Measurements from ENCODE around the gene COX6B2.
A peak's percentile ranks its signal among the peaks of the same experiment; 100 is the strongest.

The COX6B2 gene

GRCh38 chr19:55355213-55355821 is 798 bp upstream of the COX6B2 start:
- ATAC-seq, result no peak
- H3K27ac Mint-ChIP-seq, result no peak overlapping the region
- DNase-seq (ENCODE audit: low spot score in 2 of 2), result no peak
- peaks cover 33% of the 10 kb centered on the region for H3K4me1 Mint-ChIP-seq
- H3K9me3 Mint-ChIP-seq, result no peaks in the 10 kb centered on the region
- peaks cover 13% of the 10 kb centered on the region for H3K36me3 Mint-ChIP-seq
- H3K4me3 Mint-ChIP-seq, result no peak overlapping the region

DNA sequence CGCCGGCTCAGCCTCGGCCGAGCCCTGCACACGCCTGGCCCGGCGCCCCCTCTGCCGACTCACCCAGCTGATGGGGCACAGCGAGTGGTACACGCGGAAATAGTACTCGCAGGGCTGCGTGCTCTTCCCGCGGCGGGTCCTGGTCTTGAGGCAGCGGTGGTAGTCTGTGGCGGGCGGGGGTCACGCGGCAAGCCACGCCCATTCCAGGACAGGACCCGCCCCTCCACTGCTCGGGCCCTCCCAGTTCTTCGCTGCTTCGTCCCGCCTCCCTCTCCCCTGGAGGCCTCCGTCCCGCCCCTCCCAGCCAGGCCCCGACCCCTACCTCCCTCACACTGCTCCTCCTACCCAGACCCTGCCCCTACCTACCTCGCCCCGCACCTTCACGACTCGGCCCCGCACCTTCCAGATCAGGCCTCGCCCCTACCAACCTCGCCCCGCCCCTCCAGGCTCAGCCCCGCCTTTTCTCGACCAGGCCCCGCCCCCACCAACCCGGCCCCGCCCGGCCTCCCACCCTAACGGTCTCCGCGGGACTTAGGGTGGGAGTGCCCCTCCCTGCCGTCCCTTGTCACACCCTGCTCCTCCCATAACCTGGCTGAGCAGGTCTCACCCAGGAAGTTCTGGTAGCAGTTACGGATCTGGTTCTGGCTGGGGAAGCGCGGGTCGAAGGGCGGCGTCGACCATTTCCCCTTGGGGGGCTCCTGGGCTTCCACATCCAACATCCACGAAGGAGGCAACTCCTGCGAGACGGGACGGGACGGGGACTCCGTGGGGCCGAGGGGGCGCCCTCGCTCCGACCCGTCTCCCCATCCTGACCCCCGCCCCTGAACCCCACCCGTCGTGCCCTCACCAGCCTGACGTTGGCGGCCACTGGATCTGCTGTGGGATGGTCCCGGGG is 469 bp downstream of the COX6B2 start:
- Mint-ChIP-seq H3K9me3 (no peaks in the 10 kb centered on the region), H3K36me3 (peaks cover 13% of the 10 kb centered on the region), H3K4me3 (peak overlapping the region; percentile 68), H3K4me1 (peaks cover 33% of the 10 kb centered on the region), H3K27ac (no peak overlapping the region)
- DNase-seq (ENCODE audit: low spot score in 2 of 2) (peak; percentile 63 to 73), ATAC-seq (peak; percentile 82)

DNA sequence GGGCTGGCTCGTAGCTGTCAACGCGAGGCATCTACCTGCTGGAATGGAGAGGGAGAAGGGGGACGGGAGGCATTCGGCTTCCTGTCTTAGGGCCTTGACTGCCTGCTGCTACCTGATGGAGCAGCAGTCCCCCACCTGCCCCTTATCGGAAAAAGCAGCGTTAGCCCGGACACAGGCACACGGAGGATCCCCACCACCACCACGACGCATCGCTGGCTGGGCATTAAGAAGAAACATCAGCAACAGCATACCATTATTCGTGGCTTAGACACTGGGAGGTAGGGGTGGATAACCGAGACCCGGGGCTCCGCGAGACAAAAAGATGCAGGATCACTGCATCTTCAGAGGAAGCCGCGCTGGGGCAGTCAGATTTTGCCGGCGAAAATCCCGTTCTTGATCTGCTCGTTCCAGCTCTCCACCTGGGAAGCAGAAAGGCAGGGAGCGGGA is 1.1 kb downstream of the COX6B2 start:
- no peaks in the 10 kb centered on the region for H3K9me3 Mint-ChIP-seq
- H3K4me1 Mint-ChIP-seq, result peaks cover 33% of the 10 kb centered on the region
- peak; percentile 1 for ATAC-seq
- H3K36me3 Mint-ChIP-seq, result peaks cover 13% of the 10 kb centered on the region
- no peak for DNase-seq (ENCODE audit: low spot score in 2 of 2)
- no peak overlapping the region for H3K27ac Mint-ChIP-seq
- peak overlapping the region; percentile 68 for H3K4me3 Mint-ChIP-seq

- ATAC-seq, result no peak
- Mint-ChIP-seq H3K36me3 (peaks cover 13% of the 10 kb centered on the region), H3K4me3 (peak overlapping the region; percentile 68), H3K27ac (no peak overlapping the region), H3K9me3 (no peaks in the 10 kb centered on the region), H3K4me1 (peaks cover 33% of the 10 kb centered on the region)
- DNase-seq (ENCODE audit: low spot score in 2 of 2), result no peak
Measured at GRCh38 chr19:55352549-55353145, 1.9 kb downstream of the COX6B2 start.

DNA sequence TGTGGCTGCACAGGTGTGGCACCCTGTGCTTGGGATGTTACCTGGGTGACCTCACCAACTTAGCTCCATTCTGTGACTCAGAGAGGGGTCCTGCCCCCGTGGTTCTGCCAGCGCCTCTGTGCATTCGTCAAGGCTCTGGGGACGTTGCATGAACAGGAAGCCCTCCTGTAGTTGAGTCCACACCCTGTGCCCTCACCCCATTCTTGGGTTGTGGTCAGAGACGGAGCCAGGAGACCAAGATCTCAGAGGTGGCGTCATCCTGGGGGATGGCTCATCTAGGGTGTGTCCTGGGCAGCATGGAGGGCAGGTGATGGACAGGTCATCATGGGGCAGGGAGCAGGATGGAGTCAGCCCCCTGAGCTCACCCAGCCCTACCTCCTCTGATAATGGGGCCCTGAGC is 2.5 kb downstream of the COX6B2 start:
- ATAC-seq, result peak; percentile 41
- DNase-seq (ENCODE audit: low spot score in 2 of 2), result no peak
- H3K4me3 Mint-ChIP-seq, result peak overlapping the region; percentile 68
- no peaks in the 10 kb centered on the region for H3K9me3 Mint-ChIP-seq
- peaks cover 13% of the 10 kb centered on the region for H3K36me3 Mint-ChIP-seq
- peaks cover 33% of the 10 kb centered on the region for H3K4me1 Mint-ChIP-seq
- no peak overlapping the region for H3K27ac Mint-ChIP-seq

DNA sequence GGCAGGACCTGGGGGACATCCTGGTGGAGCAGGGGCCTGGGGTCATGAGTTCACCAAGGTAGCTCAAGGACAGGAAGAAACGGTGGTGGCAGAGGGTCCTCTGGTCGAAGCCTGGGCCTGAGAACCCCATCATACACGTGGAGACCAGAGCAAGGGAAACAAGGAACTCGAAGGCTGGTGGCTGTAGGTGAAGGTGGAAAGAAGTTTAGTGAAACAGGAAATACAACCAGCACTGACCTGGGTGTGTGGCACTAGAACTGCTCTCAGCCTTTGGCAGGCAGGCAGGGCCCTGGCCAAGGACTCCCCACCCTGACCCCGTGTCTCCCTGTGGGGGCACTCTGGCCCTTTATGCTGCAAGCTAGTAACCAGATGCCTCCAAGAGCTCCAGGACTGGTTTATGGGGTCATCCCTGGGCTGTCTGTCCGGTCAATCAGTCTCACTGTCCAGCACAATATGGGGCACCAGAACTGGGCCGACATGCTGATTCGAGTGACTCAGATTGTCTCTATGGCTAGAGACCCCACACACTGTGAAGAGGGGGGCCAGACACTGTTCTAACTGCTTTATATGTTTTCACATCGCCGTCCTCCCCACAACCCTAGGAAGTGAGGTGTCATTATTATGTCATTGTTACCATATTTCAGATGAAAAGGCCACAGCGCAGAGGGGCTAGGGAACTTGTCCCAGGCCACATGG is 3.8 kb downstream of the COX6B2 start:
- H3K27ac Mint-ChIP-seq, result no peak overlapping the region
- ATAC-seq, result no peak
- H3K4me3 Mint-ChIP-seq, result no peak overlapping the region
- H3K36me3 Mint-ChIP-seq, result peaks cover 13% of the 10 kb centered on the region
- H3K9me3 Mint-ChIP-seq, result no peaks in the 10 kb centered on the region
- DNase-seq (ENCODE audit: low spot score in 2 of 2), result no peak
- peaks cover 33% of the 10 kb centered on the region for H3K4me1 Mint-ChIP-seq

DNA sequence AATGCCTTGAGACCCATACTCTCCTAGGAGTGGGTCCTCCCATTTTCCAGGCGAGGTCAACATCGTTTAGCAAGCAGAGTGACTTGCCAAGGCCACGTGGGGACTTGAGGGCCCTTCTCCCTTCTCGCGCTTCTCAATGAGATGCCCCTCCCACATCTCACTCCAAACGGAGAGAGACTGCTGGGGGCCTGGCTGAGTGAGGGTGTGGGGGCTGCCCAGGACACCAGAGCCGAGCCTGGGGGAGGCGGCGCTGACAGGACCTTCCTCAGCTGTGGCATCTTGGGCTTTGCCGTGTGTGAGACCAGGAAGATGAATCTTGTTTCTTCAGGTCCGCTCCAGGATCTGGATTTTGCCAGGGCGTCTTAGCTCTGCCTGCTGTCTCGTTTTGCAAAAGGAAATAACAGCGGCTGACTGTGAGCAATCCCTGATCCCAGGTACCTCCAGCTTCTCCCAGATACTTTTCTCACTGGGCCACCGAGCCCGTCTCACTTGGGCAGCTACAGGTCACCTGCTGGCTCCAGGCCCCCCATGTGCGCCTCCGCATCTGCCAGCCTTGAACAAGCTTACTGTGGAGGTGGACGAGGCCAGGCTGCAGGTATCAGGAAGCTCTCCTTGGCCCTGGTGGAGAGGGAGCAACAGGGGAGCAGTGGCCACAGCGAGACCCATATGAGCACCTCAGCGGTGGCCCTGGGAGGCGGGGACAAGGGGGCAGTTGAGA is 6.0 kb downstream of the COX6B2 start:
- Mint-ChIP-seq H3K4me3 (no peak overlapping the region), H3K36me3 (peaks cover 17% of the 10 kb centered on the region), H3K27ac (no peak overlapping the region), H3K9me3 (no peaks in the 10 kb centered on the region), H3K4me1 (peaks cover 36% of the 10 kb centered on the region)
- no peak for ATAC-seq
- DNase-seq (ENCODE audit: low spot score in 2 of 2), result no peak

- no peak overlapping the region for H3K4me3 Mint-ChIP-seq
- DNase-seq (ENCODE audit: low spot score in 2 of 2), result no peak
- peaks cover 26% of the 10 kb centered on the region for H3K4me1 Mint-ChIP-seq
- H3K36me3 Mint-ChIP-seq, result peaks cover 20% of the 10 kb centered on the region
- no peak for ATAC-seq
- no peak overlapping the region for H3K27ac Mint-ChIP-seq
- H3K9me3 Mint-ChIP-seq, result no peaks in the 10 kb centered on the region
Measured at GRCh38 chr19:55347442-55348009, 7.0 kb downstream of the COX6B2 start.

DNA sequence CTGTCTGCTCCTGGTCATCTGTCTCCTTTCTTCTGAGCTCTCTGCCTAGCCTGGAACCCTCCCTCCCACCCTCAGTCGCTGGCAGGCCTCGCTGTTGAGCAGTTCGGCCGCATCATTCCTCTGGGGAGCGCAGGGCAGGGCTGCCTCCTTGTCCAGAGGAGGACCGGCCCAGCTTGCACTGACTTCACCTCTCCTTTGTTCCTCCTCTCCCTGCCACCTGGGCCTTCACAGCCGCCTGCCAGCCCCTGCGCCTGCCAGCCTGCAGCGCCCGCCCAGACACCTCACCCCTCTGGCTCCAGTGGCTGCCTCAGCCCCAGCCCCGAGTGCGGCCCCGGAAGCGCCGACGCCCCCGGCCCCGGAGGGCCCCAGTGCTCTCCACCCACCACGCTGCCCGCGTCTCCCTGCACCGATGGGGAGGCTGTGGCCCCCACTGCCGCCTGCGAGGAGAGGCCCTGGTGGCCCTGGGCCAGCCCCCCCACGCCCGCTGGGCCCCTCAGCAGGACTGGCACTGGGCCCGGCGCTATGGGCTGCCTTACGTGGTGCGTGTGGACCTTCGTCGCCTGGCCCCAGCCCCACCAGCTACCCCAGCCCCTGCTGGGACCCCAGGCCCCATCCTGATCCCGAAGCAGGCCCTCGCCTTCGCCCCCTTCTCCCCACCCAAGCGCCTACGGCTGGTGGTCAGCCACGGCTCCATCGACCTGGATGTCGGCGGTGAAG is 7.6 kb downstream of the COX6B2 start:
- peak; percentile 4 for ATAC-seq
- H3K9me3 Mint-ChIP-seq, result no peaks in the 10 kb centered on the region
- peaks cover 20% of the 10 kb centered on the region for H3K4me1 Mint-ChIP-seq
- H3K4me3 Mint-ChIP-seq, result no peak overlapping the region
- no peak for DNase-seq (ENCODE audit: low spot score in 2 of 2)
- H3K36me3 Mint-ChIP-seq, result peaks cover 13% of the 10 kb centered on the region
- H3K27ac Mint-ChIP-seq, result no peak overlapping the region

GRCh38 chr19:55345818-55346724 is 8.4 kb downstream of the COX6B2 start:
- Mint-ChIP-seq H3K4me1 (peaks cover 18% of the 10 kb centered on the region), H3K36me3 (peaks cover 13% of the 10 kb centered on the region), H3K4me3 (no peak overlapping the region), H3K27ac (no peak overlapping the region), H3K9me3 (no peaks in the 10 kb centered on the region)
- DNase-seq (ENCODE audit: low spot score in 2 of 2) (no peak), ATAC-seq (no peak)

- no peak for DNase-seq (ENCODE audit: low spot score in 2 of 2)
- Mint-ChIP-seq H3K36me3 (peaks cover 13% of the 10 kb centered on the region), H3K27ac (no peak overlapping the region), H3K9me3 (no peaks in the 10 kb centered on the region), H3K4me3 (no peak overlapping the region), H3K4me1 (peaks cover 24% of the 10 kb centered on the region)
- no peak for ATAC-seq
Measured at GRCh38 chr19:55345101-55345817, 9.3 kb downstream of the COX6B2 start.

DNA sequence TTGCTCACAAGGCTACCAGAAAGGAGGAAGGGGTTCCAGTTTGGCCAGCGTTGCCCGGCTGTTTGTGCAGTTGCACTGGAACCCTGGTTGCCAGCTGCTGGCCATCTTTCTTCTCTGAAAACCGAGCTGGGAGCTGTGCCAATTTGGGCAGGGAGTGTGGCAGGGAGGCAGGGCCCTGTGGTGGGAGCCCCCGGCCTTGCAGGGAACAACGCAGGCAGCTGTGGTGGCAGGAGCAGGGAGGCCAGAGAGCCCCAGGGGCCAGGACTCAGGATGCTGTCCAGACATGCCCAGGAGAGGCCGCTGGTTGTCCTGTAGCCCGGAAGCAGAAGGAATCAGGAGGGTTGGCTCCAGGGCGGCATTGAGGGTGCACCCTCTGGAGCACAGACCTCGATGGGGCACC is 10.1 kb downstream of the COX6B2 start:
- Mint-ChIP-seq H3K27ac (no peak overlapping the region), H3K36me3 (peaks cover 17% of the 10 kb centered on the region), H3K4me1 (peaks cover 31% of the 10 kb centered on the region), H3K4me3 (no peak overlapping the region), H3K9me3 (no peaks in the 10 kb centered on the region)
- DNase-seq (ENCODE audit: low spot score in 2 of 2) (no peak), ATAC-seq (no peak)
